SJCRH30 (cell line): ENCODE measurements around the gene RCOR1. TPM values are rescaled to one million over a fixed set of nuclear protein-coding genes. Genes with fewer than 3 reads are reported as not detected.
A peak's percentile ranks its signal among the peaks of the same experiment; 100 is the strongest.

Experiments
- DNase-seq, 2 experiments: peaks; one replicate each; pipeline ENCODE4 v3.0.0-alpha.2; 2015 to 2020
- H3K27ac ChIP-seq: fragments of 250-450 bp; sonication (Bioruptor Pico); 2 replicates; pipeline ENCODE4 v1.5.1; 2020; ENCODE audit warnings: mild to moderate bottlenecking, moderate library complexity
- H3K27me3 ChIP-seq: fragments of 250-450 bp; sonication (Bioruptor Pico); 2 replicates; pipeline ENCODE4 v1.5.1; 2020; ENCODE audit warnings: mild to moderate bottlenecking, moderate library complexity
- H3K36me3 ChIP-seq: fragments of 250-450 bp; sonication (Bioruptor Pico); 2 replicates; pipeline ENCODE4 v1.5.1; 2020; ENCODE audit warnings: mild to moderate bottlenecking, moderate library complexity
- H3K4me1 ChIP-seq: fragments of 250-450 bp; sonication (Bioruptor Pico); 2 replicates; pipeline ENCODE4 v1.5.1; 2020; ENCODE audit warnings: mild to moderate bottlenecking, moderate library complexity
- H3K4me3 ChIP-seq: fragments of 250-450 bp; sonication (Bioruptor Pico); 2 replicates; pipeline ENCODE4 v1.5.1; 2020; ENCODE audit warnings: mild to moderate bottlenecking, moderate library complexity
- H3K9me3 ChIP-seq: fragments of 250-450 bp; sonication (Bioruptor Pico); replicated peaks from 2 replicates; pipeline ENCODE4 v1.5.1; 2020; ENCODE audit warnings: mild to moderate bottlenecking, moderate library complexity
- total RNA-seq: library from RNA; depleted of rRNA; stranded (reverse); fragments of >200 nt; shearing (Covaris generic); gene quantifications from 2 replicates; pipeline ENCODE4 v1.2.3, GENCODE V29; 2014

RCOR1 gene
- total RNA-seq, 1 experiment from 2014 or later = 18.2 TPM

DNA sequence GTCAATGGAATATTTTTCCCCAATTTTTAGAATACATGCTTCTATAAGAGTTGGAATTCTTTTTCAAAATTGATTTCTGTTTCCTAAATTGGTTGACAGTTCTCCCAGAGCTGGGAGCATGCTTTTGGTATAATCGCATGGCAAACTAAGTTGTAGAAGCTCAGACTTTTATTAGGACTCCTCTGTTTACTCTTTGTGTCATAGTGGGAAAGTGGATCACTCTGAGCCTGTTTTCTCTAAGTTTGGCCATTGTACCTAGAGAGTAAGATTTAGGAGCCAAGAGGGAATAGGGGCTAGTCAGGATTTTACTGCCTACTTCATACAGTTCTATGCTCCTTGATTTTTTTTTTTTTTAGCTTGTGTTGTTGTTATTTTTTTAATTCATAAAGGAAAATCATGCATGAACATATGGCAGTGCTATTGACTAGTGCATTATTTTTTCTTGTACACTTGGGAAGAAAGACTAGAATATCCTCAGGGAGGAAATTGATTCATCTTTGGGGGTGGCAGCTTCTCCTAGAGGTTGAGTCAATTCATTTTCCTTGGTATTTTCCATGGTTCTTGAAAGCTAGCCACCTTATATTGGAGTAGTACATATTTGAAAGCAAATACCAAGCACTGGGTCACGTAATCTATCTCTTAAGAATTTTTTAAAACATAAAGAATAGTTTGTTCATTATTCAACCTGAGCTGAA lies 107.1 kb downstream of the RCOR1 start:
- Histone ChIP-seq H3K27me3 (no peaks in the 10 kb centered on the region), H3K36me3 (peaks cover 32% of the 10 kb centered on the region), H3K9me3 (peaks cover 2% of the 10 kb centered on the region; the same call in 1 of the 2 replicates), H3K27ac (no peak overlapping the region), H3K4me1 (no peaks in the 10 kb centered on the region), H3K4me3 (no peak overlapping the region)
- DNase-seq = no peak

DNA sequence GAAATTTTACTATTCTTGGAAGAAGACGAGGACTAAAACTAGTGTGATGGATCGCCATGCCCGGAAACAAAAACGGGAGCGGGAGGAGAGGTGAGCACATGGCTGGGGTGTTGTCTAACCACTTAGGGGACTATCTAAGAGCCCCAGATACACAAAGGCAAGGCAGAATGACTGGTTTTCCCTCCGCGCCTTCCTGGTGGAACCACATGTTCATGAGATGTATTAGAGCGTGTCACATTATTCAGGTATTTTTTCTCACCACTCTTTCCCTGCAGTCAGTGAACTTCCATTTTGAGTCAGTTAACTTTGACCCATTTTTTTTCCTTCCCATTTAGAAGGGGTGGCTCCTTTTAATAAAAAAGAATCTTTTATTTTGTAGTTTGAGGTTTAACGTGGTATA lies 116.0 kb downstream of the RCOR1 start:
- H3K4me1 ChIP-seq = no peaks in the 10 kb centered on the region
- H3K4me3 ChIP-seq = no peak overlapping the region
- no peak overlapping the region for H3K27ac ChIP-seq
- no peaks in the 10 kb centered on the region for H3K27me3 ChIP-seq
- H3K9me3 ChIP-seq = peaks cover 4% of the 10 kb centered on the region; the same call in 1 of the 2 replicates
- no peak for DNase-seq
- peaks cover 22% of the 10 kb centered on the region for H3K36me3 ChIP-seq

DNA sequence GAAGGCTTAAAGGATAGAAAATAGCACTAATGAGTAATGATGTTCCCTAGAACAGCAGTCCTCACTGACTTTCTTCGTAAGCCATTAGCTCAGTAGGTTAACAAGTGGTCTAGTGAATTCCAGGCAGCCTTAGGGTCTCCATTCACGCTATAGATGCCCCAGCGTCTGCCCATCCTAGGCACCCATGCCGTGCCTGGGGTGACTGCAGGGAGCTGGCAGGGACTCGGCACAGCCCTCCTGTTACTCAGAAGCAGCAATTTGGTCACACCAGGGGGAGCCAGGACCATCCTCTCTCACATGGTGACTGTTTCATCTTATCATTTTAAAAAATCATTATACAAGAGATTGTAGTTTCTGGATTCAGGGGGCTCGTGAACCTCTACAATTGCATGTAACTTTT lies 118.8 kb downstream of the RCOR1 start:
- no peaks in the 10 kb centered on the region for H3K4me1 ChIP-seq
- no peak overlapping the region for H3K4me3 ChIP-seq
- no peaks in the 10 kb centered on the region for H3K27me3 ChIP-seq
- no peak for DNase-seq
- H3K27ac ChIP-seq = no peak overlapping the region
- peaks cover 23% of the 10 kb centered on the region for H3K36me3 ChIP-seq
- H3K9me3 ChIP-seq = peaks cover 2% of the 10 kb centered on the region; the same call in 1 of the 2 replicates

DNA sequence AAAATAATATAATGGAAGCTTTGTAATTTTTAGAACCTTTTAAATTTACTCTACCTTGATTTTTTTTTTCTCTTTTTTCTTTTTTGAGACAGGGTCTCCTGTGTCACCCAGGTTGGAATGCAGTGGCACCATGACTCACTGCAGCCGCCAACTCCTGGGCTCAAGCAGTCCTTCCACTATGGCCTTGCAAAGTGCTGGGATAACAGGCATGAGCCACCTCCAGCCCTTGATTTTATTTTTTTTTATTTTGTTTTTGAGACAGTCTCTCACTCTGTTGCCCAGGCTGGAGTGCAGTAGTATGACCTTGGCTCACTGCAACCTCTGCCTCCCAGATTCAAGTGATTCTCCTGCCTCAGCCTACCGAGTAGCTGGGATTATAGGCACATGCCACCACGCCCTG lies 119.5 kb downstream of the RCOR1 start:
- H3K9me3 ChIP-seq = no peaks in the 10 kb centered on the region
- DNase-seq = no peak
- H3K36me3 ChIP-seq = peaks cover 25% of the 10 kb centered on the region
- no peaks in the 10 kb centered on the region for H3K27me3 ChIP-seq
- H3K27ac ChIP-seq = no peak overlapping the region
- H3K4me3 ChIP-seq = no peak overlapping the region
- 0 out of 2 replicates have a peak, but pooled peaks cover under 1% of the 10 kb centered on the region for H3K4me1 ChIP-seq

DNA sequence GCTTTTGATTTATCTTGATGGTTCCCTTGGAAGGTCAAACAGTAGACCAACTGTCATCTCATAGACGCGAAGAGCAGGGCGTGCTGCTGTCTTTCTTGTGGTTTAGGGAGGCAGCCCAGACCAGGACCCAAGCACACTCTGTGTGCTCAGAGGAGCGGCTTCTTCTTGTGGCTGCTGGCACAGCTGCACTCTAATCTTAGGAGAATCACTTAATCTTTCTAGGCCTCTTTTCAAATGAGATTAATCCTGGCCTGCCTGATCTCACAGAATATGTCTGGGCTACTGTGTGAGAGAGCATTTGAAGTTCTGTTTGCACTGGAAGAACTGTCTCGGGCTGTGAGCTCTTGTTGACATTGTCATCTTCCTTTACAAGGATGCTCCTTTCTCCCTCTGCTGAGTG lies 124.8 kb downstream of the RCOR1 start:
- peak; percentile 71 to 81 for DNase-seq
- Histone ChIP-seq H3K4me1 (peaks cover 10% of the 10 kb centered on the region), H3K9me3 (no peaks in the 10 kb centered on the region), H3K27me3 (no peaks in the 10 kb centered on the region), H3K36me3 (peaks cover 17% of the 10 kb centered on the region), H3K27ac (no peak overlapping the region), H3K4me3 (no peak overlapping the region)

DNA sequence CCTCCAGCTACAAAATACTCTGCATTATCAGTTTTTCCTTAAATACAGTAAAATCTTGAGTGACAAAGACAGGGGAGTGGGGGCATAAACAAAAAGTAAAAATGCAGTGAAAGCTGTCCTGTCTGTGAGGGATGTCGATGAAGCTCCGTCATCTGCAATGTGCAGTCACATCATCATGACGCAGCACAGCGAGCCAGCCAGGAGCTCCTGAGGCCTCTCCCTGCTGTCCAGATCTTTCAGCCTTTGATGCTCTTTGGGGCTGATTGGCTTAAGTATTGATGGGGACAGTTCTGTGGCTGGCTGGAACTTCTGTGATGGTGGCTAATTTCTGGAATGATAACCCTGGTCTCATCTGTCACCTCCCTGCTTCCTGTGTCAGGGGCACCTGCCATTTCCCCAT lies 130.2 kb downstream of the RCOR1 start:
- H3K36me3 ChIP-seq = peaks cover 11% of the 10 kb centered on the region; the same call in 1 of the 2 replicates

DNA sequence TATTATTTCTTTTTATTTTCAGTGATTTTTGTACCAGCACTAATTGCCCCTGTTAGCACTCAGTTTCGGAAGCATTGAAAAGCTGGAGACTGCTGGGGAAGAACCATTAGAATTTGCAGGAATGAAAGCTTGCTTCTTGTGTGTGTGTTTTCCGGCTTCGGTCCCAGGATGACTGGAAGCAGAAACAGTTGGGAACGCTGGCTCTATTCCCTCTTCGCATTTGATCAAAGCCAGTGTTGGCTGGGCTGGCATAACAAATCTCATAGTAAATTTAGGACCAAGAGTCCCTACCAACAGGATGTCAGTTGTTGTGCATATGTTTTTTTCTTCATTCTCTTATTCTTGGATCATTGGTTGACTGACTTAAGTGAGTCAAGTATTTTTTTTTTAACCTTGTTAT lies 131.2 kb downstream of the RCOR1 start:
- DNase-seq = no peak
- Histone ChIP-seq H3K4me3 (no peak overlapping the region), H3K36me3 (peaks cover 16% of the 10 kb centered on the region), H3K4me1 (no peaks in the 10 kb centered on the region), H3K9me3 (no peaks in the 10 kb centered on the region), H3K27ac (no peak overlapping the region), H3K27me3 (no peaks in the 10 kb centered on the region)

More for the DNA sequence above, 130.2 kb downstream of the RCOR1 start:
- Histone ChIP-seq H3K4me1 (peaks cover 4% of the 10 kb centered on the region; the same call in 1 of the 2 replicates), H3K27ac (no peak overlapping the region), H3K27me3 (no peaks in the 10 kb centered on the region), H3K4me3 (no peak overlapping the region), H3K9me3 (no peaks in the 10 kb centered on the region)
- DNase-seq = no peak

DNA sequence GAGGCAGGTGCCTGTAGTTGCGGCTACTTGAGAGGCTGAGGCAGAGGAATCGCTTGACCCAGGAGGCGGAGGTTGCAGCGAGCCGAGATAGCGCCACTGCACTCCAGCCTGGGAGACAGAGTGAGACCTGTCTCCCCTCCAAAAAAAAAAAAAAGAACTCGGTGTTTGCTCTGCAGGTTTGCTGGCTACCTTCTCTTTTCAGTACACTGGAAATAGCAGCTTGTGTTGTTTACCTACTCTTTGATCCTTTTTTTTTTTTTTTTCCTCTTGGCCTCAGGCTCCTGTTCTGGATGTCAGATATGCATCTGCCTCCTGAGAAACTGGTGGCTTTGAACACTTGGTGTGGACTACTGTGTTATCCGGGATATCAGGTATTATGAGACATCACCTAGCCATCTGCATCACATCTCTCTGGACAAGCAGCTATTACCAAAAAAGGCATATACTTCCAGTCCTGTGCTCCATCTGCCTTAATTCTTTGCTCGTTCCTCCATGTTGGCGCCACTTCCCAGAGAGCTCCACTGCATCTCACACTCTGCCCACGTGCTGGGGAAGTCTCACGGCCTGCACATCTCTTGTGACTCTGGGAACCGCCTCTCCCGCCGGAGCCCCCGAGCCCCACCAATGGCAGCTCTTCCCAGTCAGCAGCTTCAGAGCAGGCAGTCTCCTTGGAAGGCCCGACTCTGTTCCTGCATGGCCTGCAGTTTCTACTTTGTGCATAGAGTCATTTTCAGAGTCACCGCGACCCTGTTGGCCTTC lies 133.9 kb downstream of the RCOR1 start:
- DNase-seq = no peak
- no peak overlapping the region for H3K4me3 ChIP-seq
- no peak overlapping the region for H3K27ac ChIP-seq
- H3K27me3 ChIP-seq = no peaks in the 10 kb centered on the region
- H3K9me3 ChIP-seq = no peaks in the 10 kb centered on the region
- H3K36me3 ChIP-seq = peaks cover 13% of the 10 kb centered on the region
- no peaks in the 10 kb centered on the region for H3K4me1 ChIP-seq

DNA sequence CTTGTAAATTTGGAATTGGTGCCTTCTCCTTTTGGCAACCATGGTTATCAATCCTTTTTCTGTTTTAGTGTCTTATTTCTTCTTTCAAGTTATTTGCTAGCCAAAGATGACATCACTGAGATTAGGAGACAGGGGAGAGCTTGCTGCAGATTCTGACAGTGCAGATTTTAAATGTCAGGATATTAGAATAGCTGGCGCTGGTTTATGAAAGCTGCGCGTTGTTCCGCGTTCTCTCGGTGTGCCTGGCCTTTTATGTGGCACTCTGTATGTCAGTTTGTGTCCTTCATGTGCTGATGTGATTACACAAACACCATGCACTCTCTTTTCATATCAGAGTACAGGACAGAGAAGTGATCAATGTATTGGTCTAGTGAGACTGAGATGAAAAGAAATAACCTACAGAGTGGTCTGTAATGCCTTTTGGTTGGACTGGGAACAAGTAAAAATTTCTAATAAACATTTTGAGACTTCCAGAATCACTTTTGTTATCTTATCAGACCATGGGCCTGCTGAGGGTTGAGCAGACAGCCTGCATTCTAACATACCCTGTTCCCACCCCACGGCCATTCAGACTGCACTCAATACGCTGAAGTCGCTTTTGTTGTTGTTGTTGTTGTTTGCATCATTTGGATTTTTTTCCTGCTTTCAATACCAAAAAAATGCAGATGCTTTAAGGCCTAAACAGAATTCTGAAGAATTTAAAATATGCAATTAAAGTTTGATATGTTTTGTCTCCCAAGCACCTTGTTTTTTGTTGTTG lies 135.1 kb downstream of the RCOR1 start:
- Histone ChIP-seq H3K4me3 (no peak overlapping the region), H3K9me3 (no peaks in the 10 kb centered on the region), H3K36me3 (peaks cover 13% of the 10 kb centered on the region), H3K27me3 (no peaks in the 10 kb centered on the region), H3K27ac (no peak overlapping the region), H3K4me1 (no peaks in the 10 kb centered on the region)
- no peak for DNase-seq

DNA sequence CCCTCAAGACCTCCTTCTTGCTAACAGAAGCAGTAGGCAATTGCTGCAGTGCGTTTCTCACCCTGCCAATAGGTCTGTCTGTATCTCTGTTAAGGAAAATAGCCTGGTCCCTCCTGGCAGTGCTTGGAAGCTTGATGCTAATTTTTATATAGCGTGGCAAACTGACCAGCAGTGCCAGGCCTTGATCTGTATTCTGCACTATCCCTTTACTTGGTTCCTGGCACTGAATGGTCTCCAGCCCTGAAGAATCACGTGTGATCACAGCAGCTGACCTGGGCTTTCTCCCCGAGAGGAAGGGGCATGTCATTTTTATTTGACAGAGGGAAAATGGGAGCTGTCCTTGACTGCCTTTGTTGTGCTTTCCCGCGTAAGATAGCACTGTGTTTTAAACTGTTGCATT lies 136.1 kb downstream of the RCOR1 start:
- H3K27ac ChIP-seq = no peak overlapping the region
- H3K4me1 ChIP-seq = no peaks in the 10 kb centered on the region
- H3K36me3 ChIP-seq = peaks cover 10% of the 10 kb centered on the region
- H3K9me3 ChIP-seq = no peaks in the 10 kb centered on the region
- H3K4me3 ChIP-seq = no peak overlapping the region
- H3K27me3 ChIP-seq = no peaks in the 10 kb centered on the region
- no peak for DNase-seq

DNA sequence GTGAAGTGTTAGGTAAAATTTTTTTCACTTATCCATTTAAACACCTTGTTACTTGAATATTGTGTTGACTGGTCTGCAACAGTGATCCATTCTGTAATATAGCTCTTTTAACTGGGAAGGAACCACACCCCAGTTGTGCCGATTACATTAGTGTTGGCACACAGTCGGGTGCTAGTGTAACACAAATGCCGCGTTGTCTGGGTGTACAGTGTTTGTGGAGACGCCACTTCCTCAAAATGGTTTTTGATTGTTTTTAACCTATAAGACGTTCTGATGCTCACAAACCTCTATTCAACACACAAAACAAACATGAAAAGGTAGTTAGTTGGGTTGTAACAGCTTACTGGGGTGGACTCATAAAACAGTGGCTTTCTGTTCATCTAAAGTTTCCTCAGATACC lies 136.8 kb downstream of the RCOR1 start:
- H3K27ac ChIP-seq = no peak overlapping the region
- peaks cover 10% of the 10 kb centered on the region for H3K36me3 ChIP-seq

DNA sequence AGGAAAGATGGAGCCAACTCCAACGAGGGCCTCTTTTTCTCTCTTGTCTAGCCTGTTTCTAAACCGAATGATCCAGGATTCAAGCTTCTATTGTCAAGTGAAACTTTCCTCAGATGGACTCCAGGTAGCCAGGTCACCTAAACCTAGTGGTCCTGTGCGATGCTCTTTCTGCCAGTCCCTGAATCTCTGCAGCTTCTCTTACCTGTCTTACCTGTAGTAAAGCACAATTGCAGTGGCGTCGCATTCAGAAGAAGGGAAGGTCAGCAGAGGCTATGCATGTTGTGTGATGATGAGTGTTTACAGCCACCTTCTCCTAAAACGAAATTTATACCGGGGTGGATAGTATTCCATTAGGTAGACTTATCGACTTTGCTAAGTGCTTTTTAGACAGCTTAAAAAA lies 137.4 kb downstream of the RCOR1 start:
- Histone ChIP-seq H3K9me3 (no peaks in the 10 kb centered on the region), H3K4me3 (no peak overlapping the region), H3K4me1 (no peaks in the 10 kb centered on the region), H3K36me3 (peaks cover 10% of the 10 kb centered on the region), H3K27me3 (no peaks in the 10 kb centered on the region), H3K27ac (no peak overlapping the region)
- DNase-seq = no peak

More for the DNA sequence above, 136.8 kb downstream of the RCOR1 start:
- no peaks in the 10 kb centered on the region for H3K27me3 ChIP-seq
- no peak for DNase-seq
- no peaks in the 10 kb centered on the region for H3K9me3 ChIP-seq
- H3K4me1 ChIP-seq = no peaks in the 10 kb centered on the region
- no peak overlapping the region for H3K4me3 ChIP-seq

DNA sequence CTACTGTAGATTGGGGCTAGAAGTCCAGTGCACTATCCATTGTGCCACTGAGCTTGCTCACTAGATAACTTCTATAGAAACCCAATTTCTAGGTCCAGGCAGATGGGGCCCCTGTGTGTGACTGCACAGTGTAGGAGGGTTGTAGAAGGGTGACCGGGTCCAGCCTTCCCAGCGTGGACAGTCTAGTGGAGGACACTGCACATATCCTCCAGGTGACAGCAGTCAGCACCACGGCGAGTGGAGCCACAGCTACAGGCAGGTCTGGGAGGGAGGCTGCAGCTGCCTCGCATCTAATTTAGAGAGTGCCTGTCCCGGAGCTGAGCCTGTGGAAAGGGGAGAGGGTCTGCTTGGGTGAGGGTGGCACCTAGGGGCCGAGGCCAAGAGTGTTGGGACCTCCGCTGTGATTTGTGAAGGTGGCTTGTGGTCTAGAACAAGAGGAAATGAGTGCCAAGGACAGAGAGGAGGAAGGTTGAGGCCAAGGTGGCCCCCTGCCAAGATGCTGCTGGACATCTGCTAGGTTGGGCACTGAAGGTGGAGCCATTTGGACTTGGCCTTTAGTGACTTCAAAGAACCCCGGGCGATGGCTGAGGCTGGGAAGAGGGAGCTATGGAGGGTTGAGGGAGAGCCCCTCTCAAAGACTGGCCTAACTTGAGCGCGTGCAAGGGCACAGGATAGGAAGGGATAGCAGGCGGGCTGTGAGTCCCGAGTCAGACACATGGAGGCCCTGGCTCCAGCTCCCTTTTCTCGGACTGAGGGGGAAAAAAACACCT lies 138.8 kb downstream of the RCOR1 start:
- Histone ChIP-seq H3K36me3 (peaks cover 10% of the 10 kb centered on the region), H3K27ac (no peak overlapping the region)
- no peak for DNase-seq

More for the DNA sequence above, 138.8 kb downstream of the RCOR1 start:
- H3K27me3 ChIP-seq = no peaks in the 10 kb centered on the region
- H3K4me3 ChIP-seq = no peak overlapping the region
- no peaks in the 10 kb centered on the region for H3K9me3 ChIP-seq
- H3K4me1 ChIP-seq = no peaks in the 10 kb centered on the region
